Neural cell (in vitro differentiated cells): ENCODE data around the gene PDE9A. TPM values are rescaled to one million over a fixed set of nuclear protein-coding genes. Genes with fewer than 3 reads are reported as not detected.

ENCODE experiments used
- H2AFZ ChIP-seq: fragments of 200-600, 300-800 bp; sonication (generic), shearing (Covaris generic); 2 replicates; pipeline ENCODE4 v1.6.0; 2014; ENCODE audit warnings: low read depth, mild to moderate bottlenecking, antibody characterized with exemption, low read length, moderate library complexity
- H3F3A ChIP-seq: fragments of 200-600 bp; shearing (Covaris generic); 2 replicates; pipeline ENCODE4 v1.6.1; 2016; ENCODE audit warnings: mild to moderate bottlenecking, moderate library complexity, mixed read lengths, antibody characterized with exemption, low read length; ENCODE audit not compliant: insufficient read depth, poor library complexity, severe bottlenecking
- H3K27ac ChIP-seq: fragments of 200-600, 300-800 bp; sonication (generic), shearing (Covaris generic); 2 replicates; pipeline ENCODE4 v1.5.1; 2014; ENCODE audit warnings: mild to moderate bottlenecking, low read length, moderate library complexity
- H3K27me3 ChIP-seq: fragments of 300-800, 200-600 bp; sonication (generic), shearing (Covaris generic); 2 replicates; pipeline ENCODE4 v1.6.0; 2014; ENCODE audit warnings: mild to moderate bottlenecking, low read depth, low read length, moderate library complexity; ENCODE audit not compliant: insufficient read depth
- H3K36me3 ChIP-seq: fragments of 300-800, 200-600 bp; sonication (generic), shearing (Covaris generic); 2 replicates; pipeline ENCODE4 v1.5.1; 2014; ENCODE audit warnings: mild to moderate bottlenecking, antibody characterized with exemption, low read length, moderate library complexity; ENCODE audit not compliant: insufficient read depth
- H3K4me2 ChIP-seq: fragments of 300-800, 200-600 bp; sonication (generic), shearing (Covaris generic); 2 replicates; pipeline ENCODE4 v1.6.0; 2014; ENCODE audit warnings: mild to moderate bottlenecking, low read length
- H3K4me3 ChIP-seq: fragments of 300-800, 200-600 bp; sonication (generic), shearing (Covaris generic); 2 replicates; pipeline ENCODE4 v1.5.1; 2014; ENCODE audit warnings: mild to moderate bottlenecking, low read length, moderate library complexity
- H3K79me2 ChIP-seq: fragments of 200-600 bp; shearing (Covaris generic); replicated peaks from 2 replicates; pipeline ENCODE4 v1.6.0; 2014; ENCODE audit warnings: mild to moderate bottlenecking, low read length, moderate library complexity; ENCODE audit not compliant: insufficient read depth
- H3K9ac ChIP-seq: fragments of 300-800, 200-600 bp; sonication (generic), shearing (Covaris generic); 2 replicates; pipeline ENCODE4 v1.6.1; 2016; ENCODE audit warnings: mild to moderate bottlenecking, low read length, mixed read lengths
- H3K9me2 ChIP-seq: fragments of 200-600 bp; shearing (Covaris generic); 2 replicates; pipeline ENCODE4 v1.6.1; 2016; ENCODE audit warnings: mild to moderate bottlenecking, low read length, mixed read lengths; ENCODE audit not compliant: insufficient read depth
- H3K9me3 ChIP-seq: fragments of 200-600, 300-800 bp; sonication (generic), shearing (Covaris generic); 2 replicates; pipeline ENCODE4 v1.6.1; 2016; ENCODE audit warnings: mild to moderate bottlenecking, mixed run types, low read length, moderate library complexity, mixed read lengths
- H4K20me1 ChIP-seq: fragments of 200-600 bp; shearing (Covaris generic); 2 replicates; pipeline ENCODE4 v1.6.1; 2016; ENCODE audit warnings: mild to moderate bottlenecking, mixed run types; ENCODE audit not compliant: insufficient read depth
- EP300 ChIP-seq: fragments of 450-650 bp; conservative IDR thresholded peaks from 2 replicates; pipeline ENCODE4 v1.6.1; 2014; ENCODE audit warnings: antibody characterized with exemption, mild to moderate bottlenecking, moderate library complexity; ENCODE audit not compliant: poor library complexity, severe bottlenecking
- EZH2 ChIP-seq: fragments of 200-600, 300-800 bp; shearing (Covaris generic), sonication (generic); IDR thresholded peaks from 2 replicates; pipeline ENCODE4 v1.6.1; 2014; ENCODE audit warnings: antibody characterized with exemption, low read length, borderline replicate concordance, mild to moderate bottlenecking; ENCODE audit not compliant: insufficient read depth, poor library complexity, severe bottlenecking
- MXI1 ChIP-seq: fragments of 450-650 bp; conservative IDR thresholded peaks from 2 replicates; pipeline ENCODE4 v1.6.1; 2014; ENCODE audit warnings: antibody characterized with exemption, mild to moderate bottlenecking; ENCODE audit not compliant: poor library complexity, severe bottlenecking
- POLR2AphosphoS5 ChIP-seq: IDR thresholded peaks from 2 replicates; pipeline ENCODE4 v1.6.1; 2012
- RAD21 ChIP-seq: fragments of 450-650 bp; conservative IDR thresholded peaks from 2 replicates; pipeline ENCODE4 v1.6.1; 2014; ENCODE audit warnings: antibody characterized with exemption, mild to moderate bottlenecking, moderate library complexity
- SMC3 ChIP-seq: fragments of 450-650 bp; conservative IDR thresholded peaks from 2 replicates; pipeline ENCODE4 v1.6.1; 2014; ENCODE audit warnings: antibody characterized with exemption, mild to moderate bottlenecking, moderate library complexity; ENCODE audit not compliant: poor library complexity
- TAF1 ChIP-seq: IDR thresholded peaks from 2 replicates; pipeline ENCODE4 v1.6.1; 2012; ENCODE audit warnings: low read depth
- polyA plus RNA-seq: library from polyadenylated mRNA; depleted of rRNA; stranded (reverse); fragments of >200 nt; gene quantifications from 2 replicates; pipeline ENCODE4 v1.2.3, GENCODE V29; 2014
- TF ChIP-seq, protein P1 (sequence below): fragments of 450-650 bp; IDR thresholded peaks from 2 replicates; pipeline ENCODE4 v1.5.1; 2014; ENCODE audit warnings: antibody characterized with exemption, mild to moderate bottlenecking, moderate library complexity; ENCODE audit not compliant: poor library complexity, severe bottlenecking
- TF ChIP-seq, protein P2 (sequence below): IDR thresholded peaks from 2 replicates; pipeline ENCODE4 v1.6.1; 2012; ENCODE audit warnings: borderline replicate concordance

PDE9A gene
- polyA plus RNA-seq, 1 donor from 2014 or later, result 32.2 TPM

DNA sequence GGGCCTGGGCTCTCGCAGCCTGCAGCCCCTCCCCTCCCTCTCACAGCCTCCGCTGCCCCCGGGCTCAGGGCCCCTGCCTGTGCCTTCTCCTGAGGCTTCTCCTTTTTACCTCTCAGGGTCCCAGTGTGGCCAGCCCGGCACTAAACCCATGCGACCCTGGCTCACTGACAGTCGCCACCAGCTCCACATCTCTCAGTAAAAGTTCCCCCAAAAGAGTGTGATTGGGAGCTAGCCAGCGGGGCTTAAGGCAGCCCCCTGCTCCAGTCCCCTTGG lies 26.6 kb downstream of the PDE9A start:
- H3K79me2 ChIP-seq, result no peaks in the 10 kb centered on the region
- H3K36me3 ChIP-seq, result no peaks in the 10 kb centered on the region
- no peak overlapping the region for H3K9ac ChIP-seq
- TF ChIP-seq, protein P1, sequence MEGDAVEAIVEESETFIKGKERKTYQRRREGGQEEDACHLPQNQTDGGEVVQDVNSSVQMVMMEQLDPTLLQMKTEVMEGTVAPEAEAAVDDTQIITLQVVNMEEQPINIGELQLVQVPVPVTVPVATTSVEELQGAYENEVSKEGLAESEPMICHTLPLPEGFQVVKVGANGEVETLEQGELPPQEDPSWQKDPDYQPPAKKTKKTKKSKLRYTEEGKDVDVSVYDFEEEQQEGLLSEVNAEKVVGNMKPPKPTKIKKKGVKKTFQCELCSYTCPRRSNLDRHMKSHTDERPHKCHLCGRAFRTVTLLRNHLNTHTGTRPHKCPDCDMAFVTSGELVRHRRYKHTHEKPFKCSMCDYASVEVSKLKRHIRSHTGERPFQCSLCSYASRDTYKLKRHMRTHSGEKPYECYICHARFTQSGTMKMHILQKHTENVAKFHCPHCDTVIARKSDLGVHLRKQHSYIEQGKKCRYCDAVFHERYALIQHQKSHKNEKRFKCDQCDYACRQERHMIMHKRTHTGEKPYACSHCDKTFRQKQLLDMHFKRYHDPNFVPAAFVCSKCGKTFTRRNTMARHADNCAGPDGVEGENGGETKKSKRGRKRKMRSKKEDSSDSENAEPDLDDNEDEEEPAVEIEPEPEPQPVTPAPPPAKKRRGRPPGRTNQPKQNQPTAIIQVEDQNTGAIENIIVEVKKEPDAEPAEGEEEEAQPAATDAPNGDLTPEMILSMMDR, result no peak
- TF ChIP-seq, protein P2, sequence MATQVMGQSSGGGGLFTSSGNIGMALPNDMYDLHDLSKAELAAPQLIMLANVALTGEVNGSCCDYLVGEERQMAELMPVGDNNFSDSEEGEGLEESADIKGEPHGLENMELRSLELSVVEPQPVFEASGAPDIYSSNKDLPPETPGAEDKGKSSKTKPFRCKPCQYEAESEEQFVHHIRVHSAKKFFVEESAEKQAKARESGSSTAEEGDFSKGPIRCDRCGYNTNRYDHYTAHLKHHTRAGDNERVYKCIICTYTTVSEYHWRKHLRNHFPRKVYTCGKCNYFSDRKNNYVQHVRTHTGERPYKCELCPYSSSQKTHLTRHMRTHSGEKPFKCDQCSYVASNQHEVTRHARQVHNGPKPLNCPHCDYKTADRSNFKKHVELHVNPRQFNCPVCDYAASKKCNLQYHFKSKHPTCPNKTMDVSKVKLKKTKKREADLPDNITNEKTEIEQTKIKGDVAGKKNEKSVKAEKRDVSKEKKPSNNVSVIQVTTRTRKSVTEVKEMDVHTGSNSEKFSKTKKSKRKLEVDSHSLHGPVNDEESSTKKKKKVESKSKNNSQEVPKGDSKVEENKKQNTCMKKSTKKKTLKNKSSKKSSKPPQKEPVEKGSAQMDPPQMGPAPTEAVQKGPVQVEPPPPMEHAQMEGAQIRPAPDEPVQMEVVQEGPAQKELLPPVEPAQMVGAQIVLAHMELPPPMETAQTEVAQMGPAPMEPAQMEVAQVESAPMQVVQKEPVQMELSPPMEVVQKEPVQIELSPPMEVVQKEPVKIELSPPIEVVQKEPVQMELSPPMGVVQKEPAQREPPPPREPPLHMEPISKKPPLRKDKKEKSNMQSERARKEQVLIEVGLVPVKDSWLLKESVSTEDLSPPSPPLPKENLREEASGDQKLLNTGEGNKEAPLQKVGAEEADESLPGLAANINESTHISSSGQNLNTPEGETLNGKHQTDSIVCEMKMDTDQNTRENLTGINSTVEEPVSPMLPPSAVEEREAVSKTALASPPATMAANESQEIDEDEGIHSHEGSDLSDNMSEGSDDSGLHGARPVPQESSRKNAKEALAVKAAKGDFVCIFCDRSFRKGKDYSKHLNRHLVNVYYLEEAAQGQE, result no peak
- TF ChIP-seq POLR2AphosphoS5 (no peak), RAD21 (no peak), EP300 (no peak)
- H2AFZ ChIP-seq, result no peak overlapping the region
- no peak overlapping the region for H3K4me3 ChIP-seq
- H3K9me2 ChIP-seq, result no peaks in the 10 kb centered on the region
- H3K27me3 ChIP-seq, result no peaks in the 10 kb centered on the region
- H3K9me3 ChIP-seq, result no peaks in the 10 kb centered on the region
- H3K27ac ChIP-seq, result no peak overlapping the region
- H3F3A ChIP-seq, result no peaks in the 10 kb centered on the region
- H3K4me2 ChIP-seq, result no peak overlapping the region
- H4K20me1 ChIP-seq, result no peaks in the 10 kb centered on the region

DNA sequence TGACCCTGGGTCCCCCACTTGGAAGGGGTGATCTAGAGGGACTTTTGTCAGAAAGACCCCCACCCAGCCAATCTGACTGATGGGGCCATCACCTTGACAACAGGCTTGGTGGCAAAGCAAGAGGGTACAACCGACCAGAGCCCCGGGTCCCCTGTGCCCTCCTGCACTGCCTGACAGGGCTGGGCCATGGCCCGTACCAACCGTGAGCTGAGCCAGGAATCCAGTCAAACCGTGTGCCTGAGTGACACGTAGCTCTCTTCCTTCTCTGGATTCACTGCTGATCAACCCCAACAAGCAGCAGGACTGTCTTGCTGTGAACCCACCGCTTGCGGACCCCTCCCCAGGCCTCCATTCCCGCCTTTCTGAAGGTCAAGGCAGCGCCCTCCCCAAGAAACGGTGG lies 27.0 kb downstream of the PDE9A start:
- no peaks in the 10 kb centered on the region for H3F3A ChIP-seq
- H3K4me2 ChIP-seq, result no peak overlapping the region
- no peak overlapping the region for H2AFZ ChIP-seq
- H3K79me2 ChIP-seq, result no peaks in the 10 kb centered on the region
- H3K27ac ChIP-seq, result no peak overlapping the region
- no peaks in the 10 kb centered on the region for H3K9me3 ChIP-seq
- no peaks in the 10 kb centered on the region for H3K27me3 ChIP-seq
- no peaks in the 10 kb centered on the region for H3K36me3 ChIP-seq
- H3K9me2 ChIP-seq, result no peaks in the 10 kb centered on the region
- H4K20me1 ChIP-seq, result no peaks in the 10 kb centered on the region
- TF ChIP-seq POLR2AphosphoS5, result no peak
- no peak overlapping the region for H3K4me3 ChIP-seq
- H3K9ac ChIP-seq, result no peak overlapping the region

DNA sequence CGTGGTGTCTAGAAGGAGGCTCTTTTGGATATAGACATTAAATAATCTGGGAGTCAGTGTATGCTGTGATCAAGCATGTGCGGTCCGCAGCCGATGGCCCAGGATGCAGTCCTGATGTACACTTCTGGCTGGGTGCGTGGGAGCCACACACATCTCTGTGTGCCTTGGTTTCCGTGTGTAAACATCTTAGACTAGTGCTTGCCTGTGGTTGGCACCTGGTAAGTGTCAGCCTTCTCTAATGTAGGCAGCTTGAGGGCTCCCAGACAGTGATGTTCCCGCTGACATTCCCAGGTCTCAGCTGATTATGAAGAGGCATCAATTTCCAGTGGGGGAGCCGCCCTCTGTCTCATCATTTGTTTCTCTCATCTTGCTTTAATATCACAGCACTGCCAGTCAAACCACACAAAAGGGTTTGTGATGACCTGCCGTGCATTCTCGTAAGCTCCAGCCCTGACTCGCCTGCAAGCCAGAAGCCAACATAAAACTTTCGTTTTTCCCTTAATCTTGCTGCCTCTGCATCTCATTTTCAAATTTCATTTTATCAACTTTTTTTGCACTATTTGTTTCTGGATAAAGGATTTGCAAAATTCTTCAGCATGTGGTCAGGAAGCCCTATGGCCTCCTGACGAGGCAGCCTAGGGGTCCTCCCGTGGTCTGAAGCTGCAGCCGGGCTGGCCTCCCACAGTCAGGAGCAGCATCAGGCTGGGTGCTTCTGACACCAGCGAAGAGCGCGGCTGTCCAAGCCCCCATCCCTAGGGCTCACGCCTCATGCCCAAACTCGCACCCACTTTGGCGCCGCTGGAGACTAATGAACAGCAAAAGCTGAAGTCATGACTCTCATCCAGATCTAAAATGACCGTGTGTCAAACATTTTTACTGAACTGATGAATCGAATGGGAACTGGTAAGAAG lies 28.1 kb downstream of the PDE9A start:
- no peak for TF ChIP-seq TAF1
- TF ChIP-seq EP300, result peak; percentile 87
- no peak for TF ChIP-seq MXI1
- TF ChIP-seq, protein P1, result no peak
- TF ChIP-seq POLR2AphosphoS5, result peak; percentile 49
- no peak for TF ChIP-seq RAD21
- TF ChIP-seq, protein P2, result peak; percentile 58
- TF ChIP-seq EZH2, result no peak
- TF ChIP-seq SMC3, result peak; percentile 25
- Histone ChIP-seq H2AFZ (no peak overlapping the region), H3K4me2 (no peak overlapping the region), H3K4me3 (no peak overlapping the region), H4K20me1 (no peaks in the 10 kb centered on the region), H3K27me3 (no peaks in the 10 kb centered on the region), H3F3A (no peaks in the 10 kb centered on the region), H3K9ac (peak overlapping the region; percentile 1), H3K9me2 (no peaks in the 10 kb centered on the region), H3K79me2 (no peaks in the 10 kb centered on the region), H3K9me3 (no peaks in the 10 kb centered on the region), H3K27ac (no peak overlapping the region), H3K36me3 (no peaks in the 10 kb centered on the region)
